ENCODE measurements around the gene CD200R1.

DNA sequence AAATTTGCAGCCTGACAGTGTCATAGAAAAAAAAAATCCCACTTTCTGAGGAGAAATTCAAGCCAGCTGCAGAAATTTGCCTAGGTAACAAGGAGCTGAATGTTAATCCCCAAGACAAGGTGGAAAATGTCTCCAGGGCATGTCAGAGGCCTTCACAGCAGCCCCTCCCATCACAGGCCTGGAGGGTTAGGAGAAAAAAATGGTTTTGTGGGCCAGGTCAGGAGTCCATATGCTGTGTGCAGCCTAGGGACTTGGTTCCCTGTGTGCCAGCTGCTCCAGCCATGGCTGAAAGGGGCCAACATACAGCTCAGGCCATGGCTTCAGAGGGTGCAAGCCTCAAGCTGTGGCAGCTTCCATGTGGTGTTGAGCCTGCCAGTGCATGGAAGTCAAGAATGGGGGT is 11.2 kb downstream of the CD200R1 start:
- no peak for TF ChIP-seq GATA2 (IDR thresholded peaks at IDR 0.05; ENCODE audit: low read depth, low read length)
- no peak for TF ChIP-seq GATA3 (IDR thresholded peaks at IDR 0.05; ENCODE audit: low read depth, low read length)
